NCI-H524 treated with DMSO at 0.1 percent for 48 hours (cell line): Measurements from ENCODE around the gene TRIO.

Experiments used
- DNase-seq: peaks from one replicate; lab custom pipeline; 2025; lab: John Stamatoyannopoulos, UW

Gene TRIO

GRCh38 chr5:14295610-14296009, 152.5 kb downstream of the TRIO start:
- no peak for DNase-seq

- DNase-seq = peak; percentile 46
Observed at GRCh38 chr5:14296533-14297331, 153.6 kb downstream of the TRIO start.

DNA sequence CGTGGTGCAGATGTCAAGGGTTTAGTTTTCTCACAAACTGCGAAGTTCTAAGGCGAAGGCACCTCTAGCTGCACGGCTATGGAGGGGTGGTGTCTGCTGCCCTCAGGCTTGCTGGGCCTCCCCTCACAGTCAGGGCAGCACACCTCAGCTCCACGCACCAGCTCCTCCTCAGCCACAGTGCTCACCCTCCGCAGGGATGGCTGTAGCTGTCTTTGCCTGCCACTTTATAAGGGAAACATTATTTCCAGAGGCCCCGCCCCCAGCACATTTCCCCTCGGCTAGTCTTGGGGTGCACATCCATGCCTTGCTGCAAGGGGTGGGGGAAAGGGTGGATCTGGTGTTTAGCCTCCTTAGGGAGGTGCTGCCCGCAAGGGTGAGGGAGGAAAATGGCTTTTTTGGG, 154.6 kb downstream of the TRIO start:
- DNase-seq = no peak

DNA sequence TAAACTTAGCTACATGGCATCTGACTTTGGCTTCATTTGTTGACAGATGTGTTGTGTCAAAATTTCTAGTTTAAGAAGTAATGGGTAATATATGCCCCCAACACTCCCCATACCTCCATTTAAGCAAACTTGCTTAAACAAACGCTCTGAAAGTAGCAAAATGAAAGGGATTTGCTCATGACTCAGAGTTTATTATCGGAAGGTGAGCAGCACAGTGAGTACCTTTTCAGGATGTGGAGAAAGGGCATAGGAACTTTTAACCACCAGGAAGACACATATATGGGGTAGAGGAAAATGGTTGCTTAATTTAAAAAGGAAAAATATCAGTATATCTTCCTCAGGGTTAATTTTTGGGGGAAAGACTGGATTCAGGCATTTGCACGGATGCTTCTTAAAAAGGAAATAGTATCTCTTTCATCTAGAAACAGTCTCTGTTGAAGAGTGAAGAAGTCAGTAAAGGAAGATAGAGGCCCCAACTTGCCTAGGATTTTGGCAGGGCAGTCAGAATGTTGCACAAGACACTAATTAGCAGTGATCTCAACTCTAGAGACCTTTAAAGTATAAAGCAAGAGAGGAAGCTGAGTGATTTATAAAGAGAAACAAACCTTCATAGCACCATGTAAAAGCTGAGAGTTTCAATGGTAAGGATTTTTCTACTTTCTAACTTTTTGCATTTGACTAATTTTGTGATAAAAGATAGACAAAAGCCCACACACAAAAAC, 155.1 kb downstream of the TRIO start:
- DNase-seq = no peak

- DNase-seq = peak; percentile 91
Observed at GRCh38 chr5:14299666-14300065, 156.5 kb downstream of the TRIO start.

DNA sequence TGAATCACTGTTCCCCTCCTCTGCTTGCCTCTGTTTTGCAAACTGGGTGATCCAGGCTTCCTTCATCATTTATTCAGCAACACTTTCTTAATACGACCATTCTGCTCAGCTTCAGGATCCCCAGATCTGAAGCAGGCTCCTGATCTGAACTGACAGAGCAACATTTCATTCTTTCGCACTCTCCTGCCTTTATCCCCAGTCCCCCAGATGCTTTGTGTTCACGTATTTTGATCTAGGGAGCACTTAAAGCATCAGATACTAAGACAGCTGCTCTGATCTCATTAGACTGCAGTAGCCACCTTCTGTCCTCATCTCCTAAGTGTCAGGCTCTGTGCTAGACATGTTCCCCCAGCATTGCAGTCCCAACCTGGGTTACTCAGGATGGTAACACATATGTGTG, 158.0 kb downstream of the TRIO start:
- peak; percentile 94 for DNase-seq

- DNase-seq = no peak
Observed at GRCh38 chr5:14302330-14302729, 159.2 kb downstream of the TRIO start.

DNA sequence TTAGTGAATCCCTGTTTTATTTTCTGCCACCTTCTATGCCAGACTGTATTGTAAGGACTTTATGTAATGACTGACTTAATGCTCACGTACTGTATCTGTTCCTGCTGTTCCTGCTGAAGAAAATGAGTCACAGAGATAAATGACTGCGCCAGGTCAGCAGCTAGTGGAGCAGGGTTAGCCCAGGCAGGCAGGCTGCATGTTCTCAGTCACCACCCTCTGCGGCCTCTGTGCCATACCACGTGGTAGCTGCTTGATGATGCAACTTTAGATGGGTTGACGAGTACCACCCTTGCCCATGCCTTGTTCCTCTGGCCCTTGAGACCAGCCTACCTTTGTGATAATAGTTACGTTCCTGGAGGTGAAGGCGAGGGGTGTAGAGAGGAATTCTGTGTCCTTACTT, 161.9 kb downstream of the TRIO start:
- DNase-seq = no peak

DNA sequence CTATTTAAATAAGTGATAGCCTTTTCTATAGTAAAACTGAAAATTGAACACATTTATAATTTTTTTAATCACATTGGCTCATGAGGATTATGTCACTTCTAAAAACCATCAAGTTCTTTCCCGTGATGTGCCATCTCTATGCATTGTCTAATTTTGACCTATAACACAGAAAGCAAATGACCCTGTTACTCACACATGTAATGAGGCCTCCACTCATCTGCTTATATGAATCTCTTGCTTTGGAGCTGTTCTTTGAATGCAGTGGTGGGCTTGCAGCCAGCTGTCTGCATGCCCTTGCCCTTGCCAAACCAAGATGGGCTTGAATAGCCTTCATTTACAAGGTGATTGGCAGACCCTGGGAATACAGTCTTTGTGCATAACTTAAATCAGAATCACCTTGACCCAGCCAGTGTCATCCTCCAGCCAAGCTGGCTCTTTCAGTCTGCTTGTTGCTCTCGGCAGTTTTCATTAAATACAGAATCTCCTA, 163.2 kb downstream of the TRIO start:
- no peak for DNase-seq

- DNase-seq = no peak
Observed at GRCh38 chr5:14308384-14309154, 165.4 kb downstream of the TRIO start.

DNA sequence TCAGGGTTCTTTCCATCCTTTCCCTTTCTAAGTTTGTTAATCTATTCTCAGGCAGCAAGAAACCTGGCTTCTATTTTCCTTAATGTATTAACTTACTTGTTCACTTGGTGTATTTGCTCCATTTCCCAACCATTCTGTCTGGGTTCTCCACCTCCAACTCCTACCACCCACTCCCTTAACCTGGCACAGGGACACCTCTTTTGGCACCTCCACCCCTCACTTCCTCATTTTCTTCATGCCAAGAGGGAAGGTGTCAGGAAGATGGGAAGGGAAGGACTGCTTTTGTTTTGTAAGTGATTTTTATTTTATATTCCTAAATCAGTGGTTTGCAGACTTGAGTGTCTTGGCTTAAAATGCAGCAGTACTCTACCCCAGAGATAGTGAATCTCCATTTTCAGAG, 166.1 kb downstream of the TRIO start:
- DNase-seq = no peak

- no peak for DNase-seq
Observed at GRCh38 chr5:14309878-14310531, 166.9 kb downstream of the TRIO start.

DNA sequence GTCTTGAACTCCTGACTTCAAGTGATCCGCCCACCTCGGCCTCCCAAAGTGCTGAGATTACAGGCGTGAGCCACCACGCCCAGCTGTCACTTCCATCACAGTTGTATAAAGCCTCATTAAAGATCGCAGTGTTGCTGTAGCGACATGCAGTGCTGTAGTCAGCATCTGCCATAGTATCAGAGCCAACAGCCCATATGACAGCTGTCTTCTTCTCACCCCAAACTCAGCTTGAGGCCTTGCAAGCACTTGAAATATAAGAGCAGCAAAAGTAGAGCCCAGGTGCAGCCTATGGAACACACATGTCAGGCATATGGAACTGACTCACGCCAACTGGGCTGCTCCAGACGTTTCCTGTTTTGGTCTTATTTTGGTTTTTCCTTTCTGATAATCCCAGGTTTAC, 167.8 kb downstream of the TRIO start:
- DNase-seq = peak; percentile 97

- DNase-seq = no peak
Observed at GRCh38 chr5:14313986-14314690, 171.0 kb downstream of the TRIO start.

DNA sequence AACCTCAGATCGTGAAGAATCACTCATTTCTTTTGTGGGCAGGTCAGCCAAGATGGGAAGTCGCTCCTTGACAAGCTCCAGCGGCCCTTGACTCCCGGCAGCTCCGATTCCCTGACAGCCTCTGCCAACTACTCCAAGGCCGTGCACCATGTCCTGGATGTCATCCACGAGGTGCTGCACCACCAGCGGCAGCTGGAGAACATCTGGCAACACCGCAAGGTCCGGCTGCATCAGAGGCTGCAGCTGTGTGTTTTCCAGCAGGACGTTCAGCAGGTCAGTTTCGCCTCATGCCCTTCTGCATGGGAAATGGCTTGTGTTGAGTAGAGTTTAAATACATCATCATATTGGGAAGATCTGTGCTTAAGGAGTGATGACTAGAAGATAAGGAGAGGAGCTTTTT, 173.3 kb downstream of the TRIO start:
- no peak for DNase-seq

DNA sequence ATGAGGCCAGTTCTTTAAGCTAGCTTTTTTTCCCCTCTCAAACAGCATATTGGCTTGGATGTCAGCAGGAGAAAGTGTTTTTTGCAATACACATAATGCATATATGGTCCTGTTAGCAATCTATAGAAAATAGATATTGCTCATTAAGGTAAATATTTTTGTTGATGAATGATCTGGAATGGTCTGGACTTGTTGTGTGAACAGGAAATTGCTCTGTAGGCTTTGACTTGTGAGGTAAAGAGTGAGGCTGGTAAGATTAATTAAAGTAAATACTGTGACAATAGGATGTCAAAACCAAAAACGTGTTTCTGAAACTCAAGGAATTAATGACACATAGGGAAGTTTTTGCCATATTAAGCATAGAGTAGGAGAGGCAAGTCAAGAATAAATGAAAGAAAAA, 176.0 kb downstream of the TRIO start:
- DNase-seq = no peak

GRCh38 chr5:14321936-14322335, 178.8 kb downstream of the TRIO start:
- no peak for DNase-seq

DNA sequence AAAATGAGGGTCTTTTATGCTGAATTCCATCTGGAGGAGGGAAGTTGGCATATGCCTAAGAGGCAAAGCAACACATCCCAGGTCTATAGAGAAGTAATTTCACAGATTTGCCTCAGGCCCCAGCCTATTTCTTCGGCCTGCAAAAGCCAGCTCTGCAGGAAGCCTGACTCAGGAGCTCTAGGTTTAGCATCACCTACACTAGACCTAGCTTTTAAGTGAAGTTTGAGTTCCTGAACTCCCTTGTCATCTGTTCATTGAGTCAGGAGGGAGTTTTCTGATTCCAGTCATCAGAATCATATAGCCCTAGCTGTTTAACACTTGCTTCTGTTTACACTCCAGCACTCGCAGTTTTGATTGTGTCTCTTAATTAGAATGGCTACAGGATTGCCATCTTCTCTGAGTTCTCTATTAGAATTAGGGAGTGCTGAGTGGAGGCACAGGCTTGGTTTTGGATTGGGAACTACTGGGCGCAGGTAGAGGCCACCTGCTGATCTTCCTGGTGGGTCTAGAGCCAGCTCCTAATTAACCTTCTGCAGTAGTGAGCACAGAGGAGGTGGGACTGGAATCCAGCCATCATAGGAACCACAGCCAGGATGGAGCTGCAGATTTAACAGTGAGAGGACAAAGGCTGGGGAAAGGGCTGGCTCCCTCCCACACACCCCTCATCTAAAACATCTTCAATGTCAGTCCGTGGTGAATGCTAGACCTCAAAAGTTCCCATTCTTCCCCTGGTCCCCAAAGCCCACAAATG, 179.5 kb downstream of the TRIO start:
- DNase-seq = no peak

GRCh38 chr5:14323466-14323865, 180.3 kb downstream of the TRIO start:
- no peak for DNase-seq

DNA sequence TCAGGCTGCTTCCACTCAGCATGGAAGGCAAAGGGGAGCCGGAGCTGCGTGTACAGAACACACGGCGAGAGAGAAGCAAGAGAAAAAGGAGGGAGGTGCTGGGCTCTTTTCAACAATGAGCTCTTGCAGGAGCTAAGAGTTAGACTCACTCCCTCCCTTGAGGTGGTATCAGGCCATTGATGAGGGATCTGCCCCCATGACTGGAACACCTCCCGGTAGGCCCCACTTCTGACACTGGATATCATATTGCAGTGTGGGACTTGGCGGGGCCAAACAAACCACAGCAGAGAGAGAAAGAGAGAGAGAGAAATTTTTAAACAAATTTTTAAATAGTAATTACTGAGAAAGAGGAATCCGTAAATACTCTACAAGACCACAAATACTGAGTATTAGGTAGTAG, 182.2 kb downstream of the TRIO start:
- no peak for DNase-seq
